Measurements from ENCODE around the gene RNASE8.

RNASE8 gene

GRCh38 chr14:21093769-21094681 is 36.4 kb downstream of the RNASE8 start:
- DNase-seq: peak; percentile 63

GRCh38 chr14:21095430-21096205 is 38.0 kb downstream of the RNASE8 start:
- peak; percentile 14 for DNase-seq

GRCh38 chr14:21096438-21096837 is 38.8 kb downstream of the RNASE8 start:
- no peak for DNase-seq

- DNase-seq: no peak
Measured at GRCh38 chr14:21096978-21097635, 39.5 kb downstream of the RNASE8 start.

GRCh38 chr14:21097636-21098075 is 40.0 kb downstream of the RNASE8 start:
- peak; percentile 52 for DNase-seq

- peak; percentile 74 for DNase-seq
Measured at GRCh38 chr14:21098076-21098891, 40.7 kb downstream of the RNASE8 start, which contains the start of gene ZNF219. TSS of gene ZNF219 (minus strand) at chr14:21098655. CDS start at chr14:21093591, 5,064 bp downstream.

GRCh38 chr14:21098892-21099595 is 41.4 kb downstream of the RNASE8 start:
- DNase-seq: no peak

- no peak for DNase-seq
Measured at GRCh38 chr14:21099596-21099985, 42.0 kb downstream of the RNASE8 start.

- no peak for DNase-seq
Measured at GRCh38 chr14:21100931-21101330, 43.3 kb downstream of the RNASE8 start, which contains the start of gene TMEM253. TSS of gene TMEM253 (plus strand) at chr14:21101066. CDS start at chr14:21101344, 278 bp downstream.

GRCh38 chr14:21101802-21102413 is 44.3 kb downstream of the RNASE8 start:
- no peak for DNase-seq

GRCh38 chr14:21102521-21103410 is 45.1 kb downstream of the RNASE8 start:
- no peak for DNase-seq

GRCh38 chr14:21103411-21103709 is 45.7 kb downstream of the RNASE8 start:
- no peak for DNase-seq

- DNase-seq: peak; percentile 96
Measured at GRCh38 chr14:21103710-21104447, 46.3 kb downstream of the RNASE8 start.

GRCh38 chr14:21104448-21105060 is 46.9 kb downstream of the RNASE8 start:
- peak; percentile 75 for DNase-seq

GRCh38 chr14:21105095-21105494 is 47.5 kb downstream of the RNASE8 start:
- no peak for DNase-seq

- no peak for DNase-seq
Measured at GRCh38 chr14:21106176-21106497, 48.5 kb downstream of the RNASE8 start.

- DNase-seq: peak; percentile 81
Measured at GRCh38 chr14:21106498-21107282, 49.1 kb downstream of the RNASE8 start.

GRCh38 chr14:21107283-21107800 is 49.7 kb downstream of the RNASE8 start:
- no peak for DNase-seq
